HEK293T (cell line): ENCODE results near the gene TNFAIP8.

ENCODE experiments used
- CTCF ChIA-PET: fragments of 350-600 bp; formaldehyde crosslinking; extraction: SDS; loops from one replicate; lab custom pipeline; 2021; ENCODE audit warnings: antibody characterized with exemption, inconsistent platforms; lab: Yijun Ruan, JAX
- POLR2A ChIA-PET: fragments of 350-600 bp; formaldehyde crosslinking; extraction: SDS; loops from one replicate; lab custom pipeline; 2020; ENCODE audit warnings: antibody characterized with exemption, inconsistent platforms; lab: Yijun Ruan, JAX
- DNase-seq: peaks from one replicate; pipeline ENCODE4 v3.0.0; 2012; ENCODE audit warnings: mixed read lengths; ENCODE audit errors: extremely low spot score
- ARNT ChIP-seq: fragments of 450-650 bp; IDR thresholded peaks from 2 replicates; pipeline ENCODE4 v1.6.1; 2017; ENCODE audit warnings: mild to moderate bottlenecking
- BHLHE40 ChIP-seq: fragments of 450-650 bp; IDR thresholded peaks from 2 replicates; pipeline ENCODE4 v1.6.1; 2016; ENCODE audit warnings: mild to moderate bottlenecking, moderate library complexity, borderline replicate concordance
- CTBP1 ChIP-seq: fragments of 450-650 bp; IDR thresholded peaks from 2 replicates; pipeline ENCODE4 v1.6.1; 2016; ENCODE audit warnings: borderline replicate concordance
- ELF4 ChIP-seq: fragments of 450-650 bp; IDR thresholded peaks from 2 replicates; pipeline ENCODE4 v1.6.1; 2017; ENCODE audit warnings: antibody characterized with exemption
- FOXA1 ChIP-seq: fragments of 450-650 bp; IDR thresholded peaks from 2 replicates; pipeline ENCODE4 v1.6.1; 2016; ENCODE audit warnings: mild to moderate bottlenecking
- FOXK2 ChIP-seq: fragments of 450-650 bp; IDR thresholded peaks from 2 replicates; pipeline ENCODE4 v1.6.1; 2016; ENCODE audit warnings: mild to moderate bottlenecking
- FOXM1 ChIP-seq: fragments of 450-650 bp; IDR thresholded peaks from 2 replicates; pipeline ENCODE4 v1.6.1; 2017; ENCODE audit warnings: mild to moderate bottlenecking, borderline replicate concordance
- HDGF ChIP-seq: fragments of 450-650 bp; IDR thresholded peaks from 2 replicates; pipeline ENCODE4 v1.6.1; 2017; ENCODE audit warnings: antibody characterized with exemption, borderline replicate concordance
- L3MBTL2 ChIP-seq: fragments of 450-650 bp; conservative IDR thresholded peaks from 2 replicates; pipeline ENCODE4 v1.6.1; 2016; ENCODE audit warnings: mild to moderate bottlenecking
- LEF1 ChIP-seq: fragments of 450-650 bp; IDR thresholded peaks from 2 replicates; pipeline ENCODE4 v1.6.1; 2017; ENCODE audit warnings: mild to moderate bottlenecking, borderline replicate concordance
- NFRKB ChIP-seq: fragments of 450-650 bp; IDR thresholded peaks from 2 replicates; pipeline ENCODE4 v1.6.1; 2016; ENCODE audit warnings: mild to moderate bottlenecking, moderate library complexity
- SP1 ChIP-seq: fragments of 450-650 bp; IDR thresholded peaks from 2 replicates; pipeline ENCODE4 v1.6.1; 2017
- SUZ12 ChIP-seq: fragments of 450-650 bp; IDR thresholded peaks from 2 replicates; pipeline ENCODE4 v1.6.1; 2016; ENCODE audit warnings: mild to moderate bottlenecking
- TARDBP ChIP-seq: fragments of 450-650 bp; IDR thresholded peaks from 2 replicates; pipeline ENCODE4 v1.6.1; 2016
- ZNF384 ChIP-seq: fragments of 450-650 bp; IDR thresholded peaks from 2 replicates; pipeline ENCODE4 v1.6.1; 2016
- TF ChIP-seq, protein P1 (sequence below): fragments of 450-650 bp; IDR thresholded peaks from 2 replicates; pipeline ENCODE4 v1.6.1; 2016

Gene TNFAIP8

DNA sequence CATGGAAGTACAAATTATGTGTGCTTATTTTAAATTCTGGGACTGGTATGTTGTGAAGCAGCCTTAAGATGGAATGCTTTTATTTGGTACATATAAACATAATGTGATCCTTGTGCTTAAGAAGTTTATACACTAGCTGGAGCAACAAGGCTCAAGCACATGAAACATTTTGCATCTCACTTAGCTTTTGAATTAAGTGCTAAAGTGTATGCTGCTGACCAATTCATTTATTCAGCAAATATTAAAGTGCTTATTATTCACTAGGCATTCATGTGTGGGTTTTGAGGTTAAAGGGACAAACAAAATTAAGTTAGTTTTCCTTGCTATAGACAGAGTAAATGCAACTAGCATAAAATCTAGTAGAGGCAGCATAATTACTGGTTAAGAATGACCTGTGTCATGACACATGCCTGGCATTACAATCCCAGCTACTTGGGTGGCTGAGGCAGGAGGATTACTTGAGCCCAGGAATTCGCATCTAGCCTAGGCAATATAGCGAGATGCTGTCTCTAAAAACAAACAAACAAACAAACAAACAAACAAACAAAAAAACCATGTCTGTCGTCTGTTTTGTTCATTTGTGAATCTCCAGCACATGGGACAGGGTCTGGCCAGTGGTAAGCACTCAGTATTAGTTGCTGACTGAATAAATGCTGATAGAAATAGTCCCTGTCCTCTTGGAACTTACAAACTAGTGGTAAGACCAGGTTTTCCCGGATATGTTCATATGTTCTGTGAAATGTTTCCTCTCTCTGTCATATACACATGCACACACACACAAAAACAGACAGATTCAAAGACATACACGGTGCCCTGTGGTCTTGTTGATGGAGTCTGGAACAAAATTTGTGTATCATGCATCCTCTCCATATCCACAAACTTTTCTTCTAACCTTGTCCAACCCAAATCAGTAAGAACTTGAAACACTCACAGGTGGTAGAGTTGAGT is 41.9 kb upstream of the TNFAIP8 start:
- DNase-seq: no peak
- ChIA-PET POLR2A (interaction anchor here (1.2 to 1.3 kb wide), 2 partner anchors 10 to 14 kb away, joined by 4 read pairs; no protein-coding TSS in a partner anchor), CTCF (interaction anchor here (0.6 to 1.8 kb wide), 2 partner anchors 52 to 98 kb away, joined by 6 to 9 read pairs; no protein-coding TSS in a partner anchor)
- TF ChIP-seq HDGF (no peak), FOXK2 (no peak), ELF4 (no peak), L3MBTL2 (no peak), ZNF384 (no peak), NFRKB (no peak), BHLHE40 (no peak), SUZ12 (no peak), SP1 (no peak), ARNT (no peak), LEF1 (no peak), TARDBP (no peak)
- TF ChIP-seq, protein P1, sequence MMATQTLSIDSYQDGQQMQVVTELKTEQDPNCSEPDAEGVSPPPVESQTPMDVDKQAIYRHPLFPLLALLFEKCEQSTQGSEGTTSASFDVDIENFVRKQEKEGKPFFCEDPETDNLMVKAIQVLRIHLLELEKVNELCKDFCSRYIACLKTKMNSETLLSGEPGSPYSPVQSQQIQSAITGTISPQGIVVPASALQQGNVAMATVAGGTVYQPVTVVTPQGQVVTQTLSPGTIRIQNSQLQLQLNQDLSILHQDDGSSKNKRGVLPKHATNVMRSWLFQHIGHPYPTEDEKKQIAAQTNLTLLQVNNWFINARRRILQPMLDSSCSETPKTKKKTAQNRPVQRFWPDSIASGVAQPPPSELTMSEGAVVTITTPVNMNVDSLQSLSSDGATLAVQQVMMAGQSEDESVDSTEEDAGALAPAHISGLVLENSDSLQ: no peak

DNA sequence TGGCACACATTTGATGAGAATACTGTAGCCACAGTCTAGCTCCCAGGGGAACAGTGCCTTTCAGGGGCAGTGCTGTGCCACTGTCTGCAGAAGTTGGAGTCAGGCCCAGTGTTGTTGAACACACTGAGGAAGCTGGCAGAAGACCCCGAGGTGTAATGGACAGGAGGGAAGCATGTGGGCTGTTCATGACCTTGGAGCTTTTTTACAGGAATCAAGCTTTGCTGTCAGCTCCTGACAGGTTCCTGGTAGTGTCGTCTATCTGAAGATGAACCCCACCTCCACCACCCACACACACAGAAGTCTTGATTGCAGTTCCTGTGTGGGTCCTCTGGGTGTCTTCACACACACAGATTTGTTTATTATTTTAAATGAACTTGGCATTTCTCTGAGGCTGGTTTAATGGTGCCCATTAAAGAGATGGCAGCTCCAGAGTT is 40.3 kb upstream of the TNFAIP8 start:
- CTCF ChIA-PET: interaction anchor here (0.7 to 1.6 kb wide), 9 partner anchors 11 to 244 kb away, joined by 3 to 6 read pairs (median 4); no protein-coding TSS in a partner anchor
- no peak for DNase-seq

DNA sequence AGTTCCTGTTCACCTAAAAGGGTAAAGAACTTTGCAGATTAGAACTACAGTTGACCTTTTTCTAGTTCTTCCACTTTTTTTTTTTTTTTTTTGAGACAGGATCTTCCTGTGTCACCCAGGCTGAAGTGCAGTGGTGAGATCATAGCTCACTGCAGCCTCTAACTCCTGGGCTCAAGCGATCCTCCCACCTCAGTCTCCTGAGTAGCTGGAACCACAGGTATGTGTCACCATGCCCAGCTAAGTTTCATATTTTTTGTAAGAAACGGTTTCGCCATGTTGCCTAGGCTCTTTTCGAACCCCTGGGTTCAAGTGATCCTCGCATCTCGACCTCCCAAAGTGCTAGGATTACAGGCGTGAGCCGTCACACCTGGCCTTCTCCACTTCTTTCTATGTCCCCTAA is 39.7 kb upstream of the TNFAIP8 start:
- ChIA-PET CTCF (interaction anchor here (0.7 to 1.6 kb wide), 9 partner anchors 10 to 245 kb away, joined by 3 to 6 read pairs (median 4); no protein-coding TSS in a partner anchor), POLR2A (interaction anchor here (1.1 kb wide), 1 partner anchor 48 kb away, joined by 3 read pairs; no protein-coding TSS in a partner anchor)
- TF ChIP-seq, protein P1: no peak
- TF ChIP-seq ARNT: no peak
- no peak for TF ChIP-seq CTBP1
- no peak for TF ChIP-seq NFRKB
- no peak for TF ChIP-seq FOXK2
- no peak for TF ChIP-seq ELF4
- no peak for TF ChIP-seq SUZ12
- TF ChIP-seq FOXA1: no peak
- no peak for TF ChIP-seq SP1
- no peak for TF ChIP-seq FOXM1
- no peak for TF ChIP-seq ZNF384
- TF ChIP-seq LEF1: no peak
- TF ChIP-seq HDGF: no peak
- TF ChIP-seq TARDBP: no peak
- no peak for TF ChIP-seq BHLHE40
- no peak for TF ChIP-seq L3MBTL2
- DNase-seq: no peak

More for the DNA sequence above, 40.3 kb upstream of the TNFAIP8 start:
- POLR2A ChIA-PET: interaction anchor here (1.1 kb wide), 1 partner anchor 47 kb away, joined by 3 read pairs; no protein-coding TSS in a partner anchor
- no peak for TF ChIP-seq SP1
- no peak for TF ChIP-seq CTBP1
- TF ChIP-seq TARDBP: no peak
- no peak for TF ChIP-seq ELF4
- no peak for TF ChIP-seq LEF1
- TF ChIP-seq, protein P1: no peak
- TF ChIP-seq L3MBTL2: no peak
- TF ChIP-seq FOXK2: no peak
- TF ChIP-seq ZNF384: no peak
- TF ChIP-seq NFRKB: no peak
- no peak for TF ChIP-seq FOXM1
- no peak for TF ChIP-seq SUZ12
- TF ChIP-seq FOXA1: no peak
- no peak for TF ChIP-seq HDGF
- TF ChIP-seq BHLHE40: no peak
- no peak for TF ChIP-seq ARNT

GRCh38 chr5:119316906-119317305 is 38.9 kb upstream of the TNFAIP8 start:
- DNase-seq: no peak
- ChIA-PET POLR2A (no interaction called here), CTCF (no interaction called here)
- no peak for TF ChIP-seq ELF4

DNA sequence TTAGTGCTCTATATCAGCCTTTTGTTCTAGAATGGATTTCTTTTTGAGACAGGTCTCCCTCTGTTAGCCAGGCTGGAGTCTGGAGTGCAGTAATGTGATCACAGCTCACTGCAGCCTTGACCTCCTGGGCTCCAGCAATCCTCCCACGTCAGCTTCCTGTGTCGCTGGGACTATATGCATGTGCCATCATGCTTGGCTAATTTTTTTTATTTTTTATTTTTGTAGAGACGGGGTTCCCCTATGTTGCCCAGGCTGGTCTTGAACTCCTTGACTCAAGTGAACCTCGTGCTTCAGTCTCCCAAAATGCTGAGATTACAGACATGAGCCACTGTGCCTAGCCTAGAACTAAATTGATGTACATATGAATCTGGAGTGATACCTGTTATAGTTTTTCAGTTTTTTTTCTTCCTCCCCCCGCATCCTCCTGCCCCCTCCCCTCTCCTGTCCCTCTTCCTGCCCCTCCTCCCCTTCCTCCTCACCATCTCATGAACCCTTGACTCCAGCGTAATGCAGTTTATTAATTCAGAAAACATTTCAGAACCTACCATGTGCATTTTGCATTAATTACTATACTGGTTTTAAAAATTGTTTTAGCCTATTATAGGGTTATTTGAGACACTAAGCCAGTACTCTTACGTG is 37.4 kb upstream of the TNFAIP8 start:
- no peak for DNase-seq
- ChIA-PET CTCF (interaction anchor here (0.6 kb wide), 1 partner anchor 93 kb away, joined by 5 read pairs; no protein-coding TSS in a partner anchor), POLR2A (interaction anchor here (1.1 kb wide), 1 partner anchor 9 kb away, joined by 3 read pairs; no protein-coding TSS in a partner anchor)
- TF ChIP-seq HDGF (no peak), NFRKB (no peak), SUZ12 (no peak), FOXA1 (no peak), ZNF384 (no peak), FOXM1 (no peak), ELF4 (no peak), SP1 (no peak), TARDBP (no peak), CTBP1 (no peak), L3MBTL2 (no peak)
- TF ChIP-seq, protein P1: no peak
